SK-N-MC (cell line): ENCODE data around the gene NUP58.

ENCODE experiments used
- EZH2 ChIP-seq: fragments of 200-600 bp; sonication (generic); IDR thresholded peaks from one replicate; pipeline ENCODE4 v1.6.1; 2017; ENCODE audit warnings: antibody characterized with exemption
- FOXP2 ChIP-seq: optimal IDR thresholded peaks from 2 replicates; pipeline ENCODE3; 2011; ENCODE audit warnings: mild to moderate bottlenecking, moderate library complexity; ENCODE audit not compliant: insufficient read depth; ENCODE audit errors: extremely low read length, control extremely low read depth
- POLR2AphosphoS5 ChIP-seq: IDR thresholded peaks from 2 replicates; pipeline ENCODE4 v1.6.1; 2012; ENCODE audit warnings: mild to moderate bottlenecking, low read depth, low read length, borderline replicate concordance

GRCh38 chr13:25300861-25301346 lies 521 bp upstream of the NUP58 start:
- TF ChIP-seq POLR2AphosphoS5 (no peak), EZH2 (no peak), FOXP2 (no peak)
